ENCODE results near the gene PSAT1. TPM values are rescaled to one million over a fixed set of nuclear protein-coding genes. Genes with fewer than 3 reads are reported as not detected.
A peak's percentile ranks its signal among the peaks of the same experiment; 100 is the strongest.

Gene PSAT1
- total and polyA plus RNA-seq, 2 of the 13 experiments (the other 11 are each of a cell fraction or from before 2014, with no cell fraction given) = 135 to 229 TPM

DNA sequence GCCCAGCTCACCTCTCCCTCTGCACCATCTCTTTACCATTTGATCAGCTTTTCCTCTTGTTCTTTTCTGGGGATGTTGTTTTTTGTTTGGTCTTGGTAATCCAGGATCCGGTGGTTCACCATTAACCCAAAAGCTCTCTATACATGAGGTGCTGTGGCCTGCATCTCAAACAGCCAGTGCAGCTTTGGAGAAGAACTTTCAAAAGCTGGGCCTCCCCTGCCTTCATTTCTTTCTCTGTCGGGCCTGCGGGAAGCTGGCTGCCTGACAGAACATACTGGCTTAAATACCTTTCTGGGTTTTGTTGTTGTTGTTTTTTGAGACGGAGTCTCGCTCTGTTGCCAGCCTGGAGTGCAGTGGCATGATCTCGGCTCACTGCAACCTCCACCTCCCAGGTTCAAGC is 12.1 kb downstream of the PSAT1 start (continued):
- TF ChIP-seq, protein P1, sequence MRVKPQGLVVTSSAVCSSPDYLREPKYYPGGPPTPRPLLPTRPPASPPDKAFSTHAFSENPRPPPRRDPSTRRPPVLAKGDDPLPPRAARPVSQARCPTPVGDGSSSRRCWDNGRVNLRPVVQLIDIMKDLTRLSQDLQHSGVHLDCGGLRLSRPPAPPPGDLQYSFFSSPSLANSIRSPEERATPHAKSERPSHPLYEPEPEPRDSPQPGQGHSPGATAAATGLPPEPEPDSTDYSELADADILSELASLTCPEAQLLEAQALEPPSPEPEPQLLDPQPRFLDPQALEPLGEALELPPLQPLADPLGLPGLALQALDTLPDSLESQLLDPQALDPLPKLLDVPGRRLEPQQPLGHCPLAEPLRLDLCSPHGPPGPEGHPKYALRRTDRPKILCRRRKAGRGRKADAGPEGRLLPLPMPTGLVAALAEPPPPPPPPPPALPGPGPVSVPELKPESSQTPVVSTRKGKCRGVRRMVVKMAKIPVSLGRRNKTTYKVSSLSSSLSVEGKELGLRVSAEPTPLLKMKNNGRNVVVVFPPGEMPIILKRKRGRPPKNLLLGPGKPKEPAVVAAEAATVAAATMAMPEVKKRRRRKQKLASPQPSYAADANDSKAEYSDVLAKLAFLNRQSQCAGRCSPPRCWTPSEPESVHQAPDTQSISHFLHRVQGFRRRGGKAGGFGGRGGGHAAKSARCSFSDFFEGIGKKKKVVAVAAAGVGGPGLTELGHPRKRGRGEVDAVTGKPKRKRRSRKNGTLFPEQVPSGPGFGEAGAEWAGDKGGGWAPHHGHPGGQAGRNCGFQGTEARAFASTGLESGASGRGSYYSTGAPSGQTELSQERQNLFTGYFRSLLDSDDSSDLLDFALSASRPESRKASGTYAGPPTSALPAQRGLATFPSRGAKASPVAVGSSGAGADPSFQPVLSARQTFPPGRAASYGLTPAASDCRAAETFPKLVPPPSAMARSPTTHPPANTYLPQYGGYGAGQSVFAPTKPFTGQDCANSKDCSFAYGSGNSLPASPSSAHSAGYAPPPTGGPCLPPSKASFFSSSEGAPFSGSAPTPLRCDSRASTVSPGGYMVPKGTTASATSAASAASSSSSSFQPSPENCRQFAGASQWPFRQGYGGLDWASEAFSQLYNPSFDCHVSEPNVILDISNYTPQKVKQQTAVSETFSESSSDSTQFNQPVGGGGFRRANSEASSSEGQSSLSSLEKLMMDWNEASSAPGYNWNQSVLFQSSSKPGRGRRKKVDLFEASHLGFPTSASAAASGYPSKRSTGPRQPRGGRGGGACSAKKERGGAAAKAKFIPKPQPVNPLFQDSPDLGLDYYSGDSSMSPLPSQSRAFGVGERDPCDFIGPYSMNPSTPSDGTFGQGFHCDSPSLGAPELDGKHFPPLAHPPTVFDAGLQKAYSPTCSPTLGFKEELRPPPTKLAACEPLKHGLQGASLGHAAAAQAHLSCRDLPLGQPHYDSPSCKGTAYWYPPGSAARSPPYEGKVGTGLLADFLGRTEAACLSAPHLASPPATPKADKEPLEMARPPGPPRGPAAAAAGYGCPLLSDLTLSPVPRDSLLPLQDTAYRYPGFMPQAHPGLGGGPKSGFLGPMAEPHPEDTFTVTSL (CRISPR knock-in tag; IDR thresholded peaks at IDR 0.05; ENCODE audit: borderline replicate concordance) = no peak
- TF ChIP-seq, protein P2, sequence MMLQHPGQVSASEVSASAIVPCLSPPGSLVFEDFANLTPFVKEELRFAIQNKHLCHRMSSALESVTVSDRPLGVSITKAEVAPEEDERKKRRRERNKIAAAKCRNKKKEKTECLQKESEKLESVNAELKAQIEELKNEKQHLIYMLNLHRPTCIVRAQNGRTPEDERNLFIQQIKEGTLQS (CRISPR knock-in tag; IDR thresholded peaks at IDR 0.05) = no peak
- TF ChIP-seq HMGA1 (CRISPR knock-in tag; conservative IDR thresholded peaks at IDR 0.05) = no peak

DNA sequence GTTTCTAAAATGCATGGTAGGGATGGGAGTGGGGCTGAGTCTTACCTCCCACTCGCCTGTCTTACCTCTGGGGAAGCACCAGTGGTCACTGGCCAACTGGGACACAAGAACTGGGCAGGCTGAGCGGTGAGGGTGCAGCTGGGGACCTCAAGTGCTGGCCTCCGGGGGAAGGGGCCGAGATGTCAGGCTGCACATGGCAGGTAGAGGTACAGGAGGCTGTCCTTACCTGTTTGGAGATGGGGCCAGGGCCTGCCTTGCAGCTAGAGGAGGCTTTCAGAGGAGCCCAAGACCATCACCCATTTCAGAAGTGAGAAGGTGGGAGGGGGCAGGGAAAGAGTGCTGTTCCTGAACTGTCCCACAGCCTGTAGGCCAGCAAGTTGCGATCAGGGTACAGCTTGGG is 14.2 kb downstream of the PSAT1 start:
- no peak overlapping the region for H3K4me2 ChIP-seq (ENCODE audit: low read depth, low read length)
- CTCF ChIA-PET (ENCODE audit: low intra/inter-chr PET ratio, low total read pairs) = no interaction called here
- in situ Hi-C loops (cut with HindIII; ENCODE audit: extremely low pct_ligation_motif_present, low pct_unique_long_range_greater_than_20kb) = loop anchor here (10.0 kb wide), 1 partner anchor 46 kb away; no protein-coding TSS in a partner anchor
- H3K27me3 ChIP-seq (ENCODE audit: control insufficient read depth in 1 of 2, insufficient read depth in 2 of 2, low read length in 2 of 2) = no peaks in the 10 kb centered on the region
- FAIRE-seq (no peak), ATAC-seq (no peak), DNase-seq (ENCODE audit: low spot score) (no peak)
- POLR2A ChIA-PET = interaction anchor here (9.3 kb wide), 1 partner anchor 15 kb away, joined by 76 read pairs; the partner anchor contains the start of gene PSAT1
- H2AFZ ChIP-seq (ENCODE audit: low read length) = no peak overlapping the region
- H4K20me1 ChIP-seq (ENCODE audit: insufficient read depth, low read length) = peaks cover 30% of the 10 kb centered on the region
- no TSS peak for BruUV-seq (replicated peaks)
- H3K9me3 ChIP-seq (ENCODE audit: low read length) = no peaks in the 10 kb centered on the region
- 96% methylated on average over 3 of the region's 5 CpGs for WGBS (ENCODE audit: low lambda C conversion rate)
- intact Hi-C loops (cut with micrococcal nuclease; ENCODE audit: unreplicated experiment) = loop anchor here (5.0 kb wide), 1 partner anchor 49 kb away; no protein-coding TSS in a partner anchor
- no peak overlapping the region for H3K27ac ChIP-seq (ENCODE audit: extremely low read length, insufficient read depth, low read length)
- peaks cover 41 to 89% of the 10 kb centered on the region in 2 experiments for H3K36me3 ChIP-seq (replicated peaks in 1 of 2; ENCODE audit: control insufficient read depth in 1 of 2, insufficient read depth in 2 of 2, low read length in 2 of 2)
- H3K79me2 ChIP-seq (ENCODE audit: insufficient read depth, low read length) = peaks cover 16% of the 10 kb centered on the region
- no peaks in the 10 kb centered on the region; the same call in 1 of the 2 replicates for H3K4me1 ChIP-seq (ENCODE audit: insufficient read depth, low read length)
- no peak overlapping the region for H3K9ac ChIP-seq (ENCODE audit: insufficient read depth, low read depth, low read length)
- TF ChIP-seq KLF9 (CRISPR knock-in tag; IDR thresholded peaks at IDR 0.05; ENCODE audit: low read depth) (no peak), ZNF839 (CRISPR knock-in tag; IDR thresholded peaks at IDR 0.05; ENCODE audit: borderline replicate concordance) (no peak), FLYWCH1 (CRISPR knock-in tag; IDR thresholded peaks at IDR 0.05) (no peak), PAF1 (CRISPR knock-in tag; IDR thresholded peaks at IDR 0.05) (0 out of 2 replicates have a peak, but pooled peaks have one; percentile 39), RBM22 (optimal IDR thresholded peaks at IDR 0.05; ENCODE audit: low read length) (peak; percentile 92), SAP130 (CRISPR knock-in tag; IDR thresholded peaks at IDR 0.05; ENCODE audit: low read depth) (no peak)
- no peak overlapping the region for H3K4me3 ChIP-seq (replicated peaks in 1 of 3; ENCODE audit: insufficient read depth in 1 of 3, low read depth in 2 of 3, low read length in 3 of 3)

Data from HepG2 (cell line).